AG04449 (cell line): ENCODE results near the gene CNTN4.

ENCODE experiments used
- CTCF ChIA-PET: fragments of 350-600 bp; formaldehyde crosslinking; extraction: SDS; loops from one replicate; lab custom pipeline; 2021; ENCODE audit warnings: antibody characterized with exemption; lab: Yijun Ruan, JAX
- POLR2A ChIA-PET: fragments of 400-600, 350-600 bp; formaldehyde crosslinking; extraction: SDS; loops from one replicate; lab custom pipeline; 2020; ENCODE audit warnings: antibody characterized with exemption, inconsistent platforms; lab: Yijun Ruan, JAX
- DNase-seq: peaks from one replicate; pipeline ENCODE4 v3.0.0-alpha.2; 2010; ENCODE audit warnings: low read depth, low spot score
- H3K4me3 ChIP-seq: 2 replicates; pipeline ENCODE4 v1.5.1; 2011; ENCODE audit warnings: low read depth, mild to moderate bottlenecking, control low read depth, low read length
- TF ChIP-seq, protein P1 (sequence below): IDR thresholded peaks from one replicate; pipeline ENCODE4 v1.5.1; 2011; ENCODE audit warnings: mild to moderate bottlenecking, moderate library complexity, low read length, control low read depth, inconsistent platforms; ENCODE audit not compliant: insufficient read depth; ENCODE audit errors: missing control alignments

The CNTN4 gene

DNA sequence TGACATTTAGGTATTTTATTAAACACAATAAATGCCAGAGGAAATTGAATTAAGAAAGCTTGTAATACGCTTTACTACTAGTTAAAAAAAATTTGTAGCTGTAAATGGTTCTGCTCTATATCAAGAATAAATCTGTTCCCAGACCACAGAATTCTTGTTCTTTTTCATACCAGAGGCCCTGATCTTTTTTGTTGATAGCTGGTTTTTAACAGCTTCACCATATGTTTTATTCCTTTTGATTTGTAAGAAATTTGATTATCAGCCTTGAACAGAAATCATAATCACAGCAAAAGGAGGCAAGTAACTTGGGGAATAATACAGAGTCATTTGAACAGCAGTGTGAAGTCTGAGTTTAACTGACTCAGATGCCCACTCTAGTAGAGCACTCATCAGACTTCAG lies 202.7 kb downstream of the CNTN4 start:
- POLR2A ChIA-PET: no interaction called here
- no peak overlapping the region for H3K4me3 ChIP-seq
- TF ChIP-seq, protein P1, sequence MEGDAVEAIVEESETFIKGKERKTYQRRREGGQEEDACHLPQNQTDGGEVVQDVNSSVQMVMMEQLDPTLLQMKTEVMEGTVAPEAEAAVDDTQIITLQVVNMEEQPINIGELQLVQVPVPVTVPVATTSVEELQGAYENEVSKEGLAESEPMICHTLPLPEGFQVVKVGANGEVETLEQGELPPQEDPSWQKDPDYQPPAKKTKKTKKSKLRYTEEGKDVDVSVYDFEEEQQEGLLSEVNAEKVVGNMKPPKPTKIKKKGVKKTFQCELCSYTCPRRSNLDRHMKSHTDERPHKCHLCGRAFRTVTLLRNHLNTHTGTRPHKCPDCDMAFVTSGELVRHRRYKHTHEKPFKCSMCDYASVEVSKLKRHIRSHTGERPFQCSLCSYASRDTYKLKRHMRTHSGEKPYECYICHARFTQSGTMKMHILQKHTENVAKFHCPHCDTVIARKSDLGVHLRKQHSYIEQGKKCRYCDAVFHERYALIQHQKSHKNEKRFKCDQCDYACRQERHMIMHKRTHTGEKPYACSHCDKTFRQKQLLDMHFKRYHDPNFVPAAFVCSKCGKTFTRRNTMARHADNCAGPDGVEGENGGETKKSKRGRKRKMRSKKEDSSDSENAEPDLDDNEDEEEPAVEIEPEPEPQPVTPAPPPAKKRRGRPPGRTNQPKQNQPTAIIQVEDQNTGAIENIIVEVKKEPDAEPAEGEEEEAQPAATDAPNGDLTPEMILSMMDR: no peak
- no peak for DNase-seq
- CTCF ChIA-PET: no interaction called here

DNA sequence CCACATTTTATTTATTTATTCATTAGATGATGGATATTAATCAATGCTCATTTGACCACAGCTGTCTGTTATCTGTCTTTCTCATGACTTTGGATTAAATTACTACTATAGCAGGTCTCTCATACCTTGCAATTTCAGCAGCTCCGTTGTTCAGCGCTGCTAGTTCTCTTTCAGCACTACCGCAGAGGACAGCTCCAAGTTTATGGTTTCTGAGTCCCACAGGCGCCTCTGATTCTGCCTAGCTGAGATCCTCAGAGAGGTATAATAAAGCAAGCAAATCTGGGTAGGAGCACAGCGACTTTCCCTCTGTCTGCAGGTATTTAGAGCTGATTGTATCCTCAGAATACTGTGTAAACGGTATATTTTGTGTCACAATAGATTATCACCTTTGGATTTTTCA lies 204.9 kb downstream of the CNTN4 start:
- no peak for DNase-seq
- no peak overlapping the region for H3K4me3 ChIP-seq
- TF ChIP-seq, protein P1: no peak
- CTCF ChIA-PET: no interaction called here
- POLR2A ChIA-PET: no interaction called here

DNA sequence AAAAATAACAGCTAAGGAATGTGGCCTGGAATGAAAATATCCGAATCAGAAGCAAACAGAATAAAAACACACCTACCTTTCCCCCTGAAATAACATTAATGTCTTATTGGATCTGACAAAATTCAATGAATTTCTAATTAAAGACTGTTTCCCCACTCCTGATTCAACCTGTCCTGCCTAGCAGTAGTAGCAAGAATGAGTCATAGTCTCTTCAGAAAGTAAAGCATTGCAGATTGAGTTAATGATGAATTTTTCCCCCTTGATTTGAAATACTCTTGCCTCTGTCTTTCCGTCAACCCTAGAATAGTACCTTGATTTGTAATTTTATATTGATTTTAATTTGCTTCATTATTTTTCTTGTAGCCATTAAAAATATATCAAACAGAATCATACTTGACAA lies 212.4 kb downstream of the CNTN4 start:
- TF ChIP-seq, protein P1: no peak
- no peak overlapping the region for H3K4me3 ChIP-seq
- DNase-seq: no peak
- ChIA-PET CTCF (no interaction called here), POLR2A (no interaction called here)

DNA sequence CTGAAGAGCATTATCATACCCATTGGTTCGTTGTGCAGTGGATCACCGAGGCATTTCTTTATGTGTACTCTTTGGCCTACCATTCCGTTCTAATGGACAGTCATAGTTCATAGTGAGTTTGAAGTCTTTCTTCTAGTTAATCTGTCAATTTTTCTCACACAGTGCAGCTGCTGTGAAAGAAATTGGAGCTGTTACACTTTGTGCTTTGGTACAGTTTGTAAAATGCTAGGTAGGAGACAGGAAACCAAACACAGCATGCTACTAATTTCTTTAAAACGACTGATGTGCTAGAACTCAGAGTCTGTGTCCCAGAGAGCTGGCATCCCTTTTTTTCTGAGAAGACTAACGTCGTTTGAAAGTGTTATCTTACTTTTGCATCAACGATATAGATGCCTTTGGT lies 218.9 kb downstream of the CNTN4 start:
- TF ChIP-seq, protein P1: no peak
- ChIA-PET CTCF (no interaction called here), POLR2A (no interaction called here)
- no peak for DNase-seq
- no peak overlapping the region for H3K4me3 ChIP-seq

DNA sequence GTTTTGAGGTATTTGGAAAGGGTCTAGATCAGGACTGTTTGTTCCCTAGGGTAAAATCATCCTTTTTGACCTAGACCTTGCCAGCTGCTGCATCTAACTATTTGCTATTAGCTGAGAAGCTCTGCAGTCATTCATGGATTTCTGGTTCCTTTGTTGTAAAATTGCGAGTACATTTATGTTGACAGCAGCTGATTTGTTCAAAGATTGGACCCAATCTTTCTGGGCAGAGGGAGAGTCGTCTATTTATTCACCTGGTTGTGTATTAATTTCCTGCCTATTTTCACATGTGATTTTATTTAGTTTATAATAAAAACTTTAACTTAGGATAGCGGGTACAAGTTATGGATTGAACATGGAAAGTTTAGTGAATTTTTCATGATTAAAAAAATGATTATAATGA lies 236.3 kb downstream of the CNTN4 start:
- TF ChIP-seq, protein P1: no peak
- DNase-seq: no peak
- H3K4me3 ChIP-seq: no peak overlapping the region
- ChIA-PET POLR2A (no interaction called here), CTCF (no interaction called here)

DNA sequence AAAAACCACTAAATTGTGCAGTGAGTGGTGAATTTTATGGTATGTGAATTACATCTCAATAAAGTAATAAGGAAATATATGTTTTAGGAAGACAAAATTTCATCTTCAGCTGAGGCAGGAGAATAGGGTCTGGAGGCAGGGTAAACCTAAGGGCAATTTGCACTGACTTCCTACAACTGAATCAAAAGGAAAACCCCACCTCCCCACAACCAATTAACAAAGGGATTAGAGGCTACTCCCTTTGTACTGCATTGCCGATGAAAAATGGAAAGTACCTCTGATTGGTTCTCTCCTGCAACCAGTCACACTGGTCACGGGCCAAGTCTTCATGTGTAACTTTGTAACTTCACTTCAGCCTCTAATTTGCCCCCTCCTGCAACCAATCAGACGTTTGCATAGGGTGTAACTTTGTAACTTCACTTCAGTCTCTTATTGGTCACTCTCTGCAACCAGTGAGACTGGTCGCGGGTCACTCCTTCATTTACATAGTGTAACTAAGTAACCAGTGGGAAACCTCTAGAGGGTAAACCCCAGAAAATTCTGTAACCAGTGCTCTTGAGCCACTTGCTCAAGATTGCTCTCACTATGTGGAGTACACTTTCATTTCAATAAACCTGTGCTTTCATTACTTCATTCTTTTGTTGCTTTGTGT lies 244.5 kb downstream of the CNTN4 start:
- TF ChIP-seq, protein P1: no peak
- CTCF ChIA-PET: no interaction called here
- no peak for DNase-seq
- no peak overlapping the region for H3K4me3 ChIP-seq
- POLR2A ChIA-PET: no interaction called here
